GM10266 (cell line): ENCODE data around the gene IL1R1.
"Not testable (repeated sequence)": the region's sequence is repeated elsewhere in the genome, so short reads cannot be mapped to it uniquely, and the experiment has no call there.

Source experiments
- DNase-seq: peaks from one replicate; pipeline ENCODE4 v3.0.0; 2012; ENCODE audit errors: extremely low spot score
- TF ChIP-seq, protein P1 (sequence below): IDR thresholded peaks from 2 replicates; pipeline ENCODE4 v1.5.1; 2012; ENCODE audit warnings: mild to moderate bottlenecking, low read depth; ENCODE audit not compliant: control insufficient read depth, insufficient read depth; ENCODE audit errors: missing control alignments

IL1R1 gene

DNA sequence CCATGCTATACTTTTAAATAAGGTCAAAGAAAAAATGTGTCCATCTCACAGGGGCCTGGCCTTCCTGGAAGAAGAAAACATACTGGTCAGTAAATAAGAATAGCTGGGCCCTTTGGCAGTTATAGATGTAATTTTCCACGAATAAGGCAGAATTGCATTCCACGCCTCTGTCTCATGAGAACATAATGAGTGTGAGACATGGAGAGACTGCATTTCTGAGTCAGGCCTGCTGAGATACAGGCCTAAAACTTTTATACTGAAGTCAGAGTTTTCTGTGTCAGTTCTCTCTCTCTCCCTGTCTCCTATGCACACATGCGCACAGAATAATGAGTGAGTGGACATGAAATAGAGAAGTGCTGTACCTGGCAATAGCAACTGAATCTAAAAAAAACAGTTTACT lies 20.4 kb upstream of the IL1R1 start:
- no peak for DNase-seq
- TF ChIP-seq, protein P1, sequence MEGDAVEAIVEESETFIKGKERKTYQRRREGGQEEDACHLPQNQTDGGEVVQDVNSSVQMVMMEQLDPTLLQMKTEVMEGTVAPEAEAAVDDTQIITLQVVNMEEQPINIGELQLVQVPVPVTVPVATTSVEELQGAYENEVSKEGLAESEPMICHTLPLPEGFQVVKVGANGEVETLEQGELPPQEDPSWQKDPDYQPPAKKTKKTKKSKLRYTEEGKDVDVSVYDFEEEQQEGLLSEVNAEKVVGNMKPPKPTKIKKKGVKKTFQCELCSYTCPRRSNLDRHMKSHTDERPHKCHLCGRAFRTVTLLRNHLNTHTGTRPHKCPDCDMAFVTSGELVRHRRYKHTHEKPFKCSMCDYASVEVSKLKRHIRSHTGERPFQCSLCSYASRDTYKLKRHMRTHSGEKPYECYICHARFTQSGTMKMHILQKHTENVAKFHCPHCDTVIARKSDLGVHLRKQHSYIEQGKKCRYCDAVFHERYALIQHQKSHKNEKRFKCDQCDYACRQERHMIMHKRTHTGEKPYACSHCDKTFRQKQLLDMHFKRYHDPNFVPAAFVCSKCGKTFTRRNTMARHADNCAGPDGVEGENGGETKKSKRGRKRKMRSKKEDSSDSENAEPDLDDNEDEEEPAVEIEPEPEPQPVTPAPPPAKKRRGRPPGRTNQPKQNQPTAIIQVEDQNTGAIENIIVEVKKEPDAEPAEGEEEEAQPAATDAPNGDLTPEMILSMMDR: no peak

DNA sequence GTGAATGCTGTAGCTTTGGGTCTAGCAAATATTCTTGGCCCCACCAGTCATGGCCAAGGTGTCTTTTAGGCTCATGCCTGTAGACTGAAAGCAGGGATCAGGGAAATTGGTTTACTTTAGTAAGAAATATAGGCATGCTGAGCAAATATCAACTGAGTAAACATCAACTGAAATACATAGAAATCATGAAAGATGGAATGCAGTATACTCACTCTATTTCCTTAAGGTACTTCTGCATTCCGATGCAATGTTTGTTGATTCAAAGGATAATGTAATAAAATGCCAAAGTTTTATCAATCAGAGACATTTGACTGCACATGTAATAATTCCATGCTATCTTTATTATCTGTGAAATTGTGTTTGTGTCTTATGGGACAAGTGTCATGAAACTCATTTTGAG lies 19.6 kb upstream of the IL1R1 start:
- DNase-seq: no peak
- TF ChIP-seq, protein P1: no peak

DNA sequence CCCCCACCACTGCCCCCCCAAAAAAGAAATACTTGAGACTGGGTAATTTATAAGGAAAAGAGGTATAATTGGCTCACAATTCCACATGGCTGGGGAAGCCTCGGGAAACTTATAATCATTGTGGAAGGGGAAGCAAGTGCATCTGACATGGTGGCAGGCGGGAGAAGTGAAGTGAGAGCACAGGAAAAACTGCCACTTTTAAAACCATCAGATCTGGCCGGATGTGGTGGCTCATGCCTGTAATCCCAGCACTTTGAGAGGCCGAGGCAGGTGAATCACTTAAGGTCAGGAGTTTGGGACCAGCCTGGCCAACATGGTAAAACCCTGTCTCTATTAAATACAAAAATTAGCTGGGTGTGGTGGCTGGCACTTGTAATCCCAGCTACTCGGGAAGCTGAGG lies 18.1 kb upstream of the IL1R1 start:
- not testable (repeated sequence) for DNase-seq

DNA sequence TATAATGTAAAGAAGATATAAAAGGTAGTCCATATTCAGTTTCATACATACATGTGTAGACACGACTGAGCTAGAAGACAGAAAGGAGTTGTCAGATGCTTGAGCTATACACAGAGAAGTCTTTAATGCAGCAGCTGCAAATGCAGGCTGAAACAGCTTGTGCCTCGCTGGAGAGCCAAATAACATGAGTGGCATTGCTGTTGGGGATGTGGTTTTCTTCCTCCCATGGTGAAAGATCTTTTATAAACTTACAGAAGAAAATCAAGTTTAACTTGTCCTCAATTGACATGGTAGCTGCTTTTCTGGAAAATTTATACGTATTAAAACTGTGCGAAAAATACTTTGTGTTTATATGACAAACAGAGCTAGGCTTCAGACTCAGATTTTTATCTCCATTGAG lies 16.4 kb upstream of the IL1R1 start:
- no peak for DNase-seq
- TF ChIP-seq, protein P1: no peak

DNA sequence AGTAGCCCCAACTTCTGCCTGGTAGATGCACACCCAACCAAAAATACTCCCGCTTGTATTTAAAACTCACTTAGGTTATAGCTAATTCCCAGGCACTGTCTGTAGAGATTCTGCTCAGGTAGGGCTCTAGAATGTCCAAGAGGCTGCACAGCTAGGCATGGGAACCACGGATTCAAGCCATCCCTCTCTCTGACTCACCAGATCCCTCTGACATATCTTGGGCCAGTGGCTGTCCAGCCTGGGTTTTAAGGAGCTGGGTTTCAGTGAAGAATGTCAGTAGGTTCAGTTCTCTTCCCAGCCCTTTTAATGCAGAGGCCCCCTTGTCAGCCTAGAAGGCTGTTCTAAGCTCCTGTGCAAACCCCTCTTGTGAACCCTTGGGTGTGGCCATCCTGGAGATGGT lies 15.9 kb upstream of the IL1R1 start:
- TF ChIP-seq, protein P1: no peak
- DNase-seq: no peak

DNA sequence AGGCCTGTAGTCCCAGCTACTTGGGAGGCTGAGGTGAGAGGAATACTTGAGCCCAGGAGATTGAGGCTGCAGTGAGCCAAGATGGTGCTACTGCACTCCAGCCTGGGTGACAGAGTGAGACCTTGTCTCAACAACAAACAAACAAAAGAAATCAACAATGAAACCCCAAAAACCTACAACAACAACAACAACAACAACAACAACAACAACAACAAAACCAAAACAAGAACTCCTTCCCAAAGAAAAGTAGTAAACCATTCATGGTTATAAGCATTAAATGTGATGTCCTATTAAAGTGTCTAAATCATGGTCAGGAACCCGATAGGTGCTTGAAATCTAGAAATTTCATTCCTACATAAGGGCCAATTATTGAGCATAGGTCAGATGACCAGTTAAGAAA lies 13.5 kb upstream of the IL1R1 start:
- TF ChIP-seq, protein P1: no peak
- DNase-seq: no peak

DNA sequence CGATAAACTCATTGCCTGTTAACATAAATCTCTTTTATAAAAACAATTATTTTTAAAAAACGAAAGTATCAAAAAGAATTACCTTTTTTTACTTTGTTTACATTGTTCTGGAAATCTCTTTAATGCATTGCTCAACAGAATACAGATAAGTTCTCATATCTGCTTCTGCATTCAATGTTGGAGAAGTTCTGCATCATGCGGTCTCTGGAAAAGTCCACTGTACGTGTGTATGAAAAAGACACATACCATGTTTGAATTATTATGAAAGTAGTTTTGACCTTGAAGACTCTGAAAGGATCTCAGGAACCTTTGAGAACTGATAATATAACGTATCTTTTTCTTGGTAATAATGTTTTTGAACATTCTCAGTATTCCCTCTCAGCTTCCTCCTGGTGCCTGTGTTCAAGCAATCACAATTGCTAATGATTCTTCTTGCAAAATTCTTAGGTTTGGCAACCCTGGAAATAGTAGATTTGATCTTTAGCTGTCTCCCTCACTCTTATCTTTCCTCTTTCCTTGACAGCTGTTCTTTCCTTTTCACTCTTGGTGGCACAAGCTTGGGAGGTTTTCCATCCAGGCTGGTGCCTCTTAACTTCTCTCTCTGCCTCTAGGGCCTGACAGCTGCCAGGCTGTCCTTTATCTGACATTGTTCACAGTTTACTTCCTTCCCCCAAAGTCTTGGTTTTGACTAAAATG lies 12.4 kb upstream of the IL1R1 start:
- DNase-seq: no peak
- TF ChIP-seq, protein P1: no peak

DNA sequence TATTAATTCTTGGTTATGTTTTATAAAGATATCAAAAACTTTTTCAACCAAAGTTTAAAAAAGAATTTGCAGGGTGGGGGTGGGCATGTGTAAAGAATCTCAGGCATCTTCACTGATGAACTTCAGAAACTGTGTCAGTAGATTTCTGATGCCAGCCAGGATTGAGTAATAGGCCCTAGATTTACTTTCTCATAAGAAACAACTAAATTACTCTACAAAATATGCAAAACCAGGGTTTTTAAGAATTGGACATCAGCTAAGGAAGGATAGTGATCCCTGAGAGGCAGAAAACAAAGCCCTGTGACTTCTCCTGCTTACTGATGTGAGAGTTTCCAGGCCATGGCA lies 11.9 kb upstream of the IL1R1 start:
- no peak for DNase-seq
- TF ChIP-seq, protein P1: no peak
